HG03095 (cell line): Measurements from ENCODE around the gene PTPRK.
A peak's percentile ranks its signal among the peaks of the same experiment; 100 is the strongest.

Source experiments
- ATAC-seq: cut with Tn5 transposase; IDR thresholded peaks from one replicate; pipeline ENCODE4 v1.9.1; 2021; ENCODE audit warnings: moderate library complexity; ENCODE audit not compliant: unreplicated experiment

PTPRK gene

DNA sequence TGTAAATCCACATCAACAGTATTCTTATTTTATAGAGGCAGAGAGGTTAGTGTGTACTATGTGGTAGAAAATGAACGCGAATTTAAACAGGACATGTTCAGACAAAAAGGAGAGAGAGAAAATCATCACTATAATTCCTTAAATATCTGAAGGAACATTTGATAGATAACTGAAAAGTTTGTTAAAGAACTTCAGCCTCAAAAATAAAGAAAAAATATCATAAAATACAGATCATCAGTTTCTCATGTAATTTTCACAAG, 169.2 kb downstream of the PTPRK start:
- no peak for ATAC-seq

DNA sequence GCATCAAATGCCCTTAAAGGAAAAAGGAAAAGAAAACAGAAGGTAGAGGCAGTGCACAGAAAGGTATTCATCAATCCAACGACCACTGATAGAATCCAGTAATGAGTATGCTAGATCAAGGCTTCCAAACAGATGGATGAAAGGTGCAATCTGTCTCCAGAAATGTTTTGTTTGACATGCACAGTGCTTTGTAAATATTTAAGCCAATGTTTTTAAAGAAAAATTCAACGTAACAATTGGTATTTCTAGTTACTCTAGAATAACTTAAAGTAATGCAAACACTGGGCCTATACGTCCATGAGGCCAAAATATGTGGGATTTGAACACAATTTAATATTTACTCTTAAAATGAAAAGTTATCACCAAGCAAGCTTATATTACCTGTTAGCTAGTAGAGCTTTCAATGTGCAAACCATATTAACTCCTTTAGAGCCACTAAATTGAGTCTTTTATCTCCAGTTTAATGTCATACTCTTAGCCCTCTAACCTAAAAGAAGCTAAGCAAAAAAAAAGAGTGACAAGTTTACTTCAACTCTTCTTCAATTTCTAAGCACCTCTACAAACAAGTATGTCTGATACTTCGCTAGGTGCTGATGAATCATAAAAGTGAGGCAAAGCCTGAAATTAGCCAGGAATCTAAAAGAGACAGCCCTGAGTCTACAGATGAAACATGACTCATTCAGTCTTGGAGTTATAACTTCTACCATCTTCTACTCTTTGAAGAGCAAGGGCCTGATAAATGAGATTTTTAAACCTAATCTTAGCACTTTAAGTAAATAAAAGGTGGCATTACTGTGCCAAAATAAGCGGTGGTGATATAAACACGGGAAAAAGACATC, 169.8 kb downstream of the PTPRK start:
- no peak for ATAC-seq

DNA sequence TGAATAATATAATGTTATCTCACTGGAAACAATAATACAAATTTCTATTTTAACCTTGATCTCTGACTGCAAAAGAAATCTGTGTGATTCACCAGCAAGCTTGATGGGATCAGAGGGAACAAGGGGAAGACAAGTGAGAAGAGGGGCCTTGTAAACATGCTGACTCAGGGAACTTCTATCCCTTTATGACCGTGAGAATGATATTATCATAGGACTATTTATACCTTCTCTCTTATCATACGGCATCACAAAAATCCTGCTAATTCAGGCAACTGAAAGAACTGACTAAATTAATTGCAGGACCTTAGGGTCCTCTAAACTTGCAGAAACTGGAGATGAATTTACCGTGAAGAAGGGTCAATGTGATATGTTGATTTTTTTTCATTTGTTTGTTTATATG, 173.3 kb downstream of the PTPRK start:
- ATAC-seq = no peak

DNA sequence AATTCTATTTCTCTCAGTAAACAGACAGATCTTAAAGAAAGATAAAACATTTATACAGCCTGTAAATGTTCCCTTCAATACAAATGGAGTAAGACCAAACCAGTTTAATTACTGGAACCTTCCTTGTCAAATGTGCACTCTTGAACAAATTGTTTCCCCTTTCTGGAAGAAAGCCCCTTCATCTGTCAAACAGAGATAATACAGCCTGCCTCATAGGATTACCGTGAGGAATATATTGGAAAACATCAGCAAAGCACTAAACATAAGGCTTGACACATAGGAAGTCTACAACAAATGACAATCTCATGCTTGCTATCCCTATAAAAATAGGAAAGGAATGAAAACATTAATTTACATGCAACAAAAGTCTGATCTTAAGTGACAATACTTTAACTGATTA, 173.8 kb downstream of the PTPRK start:
- ATAC-seq = no peak

DNA sequence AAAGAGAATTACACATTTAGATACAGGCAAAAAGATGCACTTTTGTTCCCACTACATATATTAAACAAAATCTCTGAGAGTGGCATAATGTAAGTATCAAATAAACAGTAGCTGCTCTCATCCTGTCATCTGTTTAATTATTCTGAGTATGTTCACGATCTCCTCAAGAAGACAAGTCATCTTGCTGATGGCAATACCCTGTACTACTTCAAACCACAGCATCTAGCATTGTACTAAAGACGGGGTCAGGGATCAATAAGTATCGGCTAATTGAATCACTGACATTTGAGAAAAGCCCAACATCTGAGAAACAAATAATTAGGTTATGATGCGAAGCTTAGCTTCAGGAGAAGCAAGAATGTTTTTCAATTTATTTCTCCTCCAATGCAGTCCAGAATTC, 175.1 kb downstream of the PTPRK start:
- no peak for ATAC-seq

DNA sequence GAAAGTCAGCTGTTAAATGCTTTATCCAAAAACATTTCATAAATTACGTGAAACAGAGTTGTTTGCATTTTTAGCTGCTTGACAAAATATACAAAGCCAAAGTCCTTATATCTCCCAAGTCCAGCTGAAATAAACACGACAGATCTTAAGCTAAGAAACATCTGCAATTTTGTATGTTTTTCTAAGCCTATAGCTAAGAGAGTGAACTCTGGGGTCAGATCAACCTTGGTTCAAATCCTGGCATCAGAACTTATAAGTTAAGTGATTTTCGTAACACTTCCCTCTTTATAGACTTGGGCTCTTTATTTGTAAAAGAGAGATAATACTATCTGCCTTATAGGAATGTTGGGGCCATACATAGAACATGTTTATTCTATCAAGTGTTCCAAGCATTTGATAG, 176.7 kb downstream of the PTPRK start:
- no peak for ATAC-seq

DNA sequence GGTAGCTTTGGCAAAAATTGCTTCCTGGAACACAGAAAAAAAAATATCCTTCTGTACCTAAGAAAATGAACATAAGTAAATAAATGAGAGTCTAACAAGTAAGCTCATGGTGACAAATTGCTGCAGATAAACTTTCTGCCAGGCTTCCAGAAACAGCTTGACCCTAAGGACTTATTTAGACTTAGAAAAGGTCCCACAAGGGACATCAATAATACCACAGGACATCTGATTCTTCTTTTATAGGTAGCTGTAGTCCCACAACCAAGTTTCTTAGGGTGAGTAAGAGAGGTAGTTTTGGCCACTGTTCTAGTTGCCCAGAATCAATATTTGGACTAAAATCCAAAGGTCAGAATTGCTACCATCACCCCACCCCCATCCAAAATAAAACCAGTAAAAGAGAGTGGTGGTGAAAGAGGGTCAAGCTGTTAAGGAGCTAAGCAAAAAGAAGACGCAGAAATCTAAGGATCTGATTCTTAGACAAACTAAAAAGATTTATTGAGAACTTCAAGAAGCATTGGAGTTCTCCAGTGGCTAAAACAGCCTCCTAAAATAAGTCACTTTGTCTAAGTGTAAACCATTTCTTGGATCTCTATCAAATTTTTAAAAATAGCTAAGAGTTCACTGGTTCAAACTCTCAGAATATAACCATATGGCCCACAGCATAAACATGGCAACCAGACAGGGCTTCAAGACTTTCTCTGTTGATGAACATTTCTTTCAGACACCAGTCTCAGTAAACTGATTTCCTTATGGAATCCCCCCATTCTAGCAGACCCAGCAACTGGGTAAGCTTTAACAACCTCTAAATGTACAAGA, 180.6 kb downstream of the PTPRK start:
- ATAC-seq = no peak

DNA sequence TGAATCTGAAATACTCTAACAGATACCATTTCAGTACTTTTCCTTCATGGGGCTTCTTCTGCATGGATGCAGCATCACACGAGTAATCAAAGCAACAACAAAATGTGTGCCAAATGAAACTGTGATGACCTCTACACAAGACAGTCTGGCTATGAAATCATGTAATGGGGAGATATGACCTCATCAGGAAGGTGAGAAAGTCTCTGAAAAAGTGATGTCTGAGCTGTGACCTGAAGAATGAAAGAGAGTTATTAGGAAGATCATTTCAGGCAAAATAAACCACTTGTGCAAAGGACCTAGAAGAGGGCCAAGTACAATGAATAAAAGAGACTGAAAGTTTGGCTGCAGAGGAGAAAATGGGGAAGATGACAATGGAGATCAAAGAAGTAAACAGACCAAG, 182.8 kb downstream of the PTPRK start:
- no peak for ATAC-seq

DNA sequence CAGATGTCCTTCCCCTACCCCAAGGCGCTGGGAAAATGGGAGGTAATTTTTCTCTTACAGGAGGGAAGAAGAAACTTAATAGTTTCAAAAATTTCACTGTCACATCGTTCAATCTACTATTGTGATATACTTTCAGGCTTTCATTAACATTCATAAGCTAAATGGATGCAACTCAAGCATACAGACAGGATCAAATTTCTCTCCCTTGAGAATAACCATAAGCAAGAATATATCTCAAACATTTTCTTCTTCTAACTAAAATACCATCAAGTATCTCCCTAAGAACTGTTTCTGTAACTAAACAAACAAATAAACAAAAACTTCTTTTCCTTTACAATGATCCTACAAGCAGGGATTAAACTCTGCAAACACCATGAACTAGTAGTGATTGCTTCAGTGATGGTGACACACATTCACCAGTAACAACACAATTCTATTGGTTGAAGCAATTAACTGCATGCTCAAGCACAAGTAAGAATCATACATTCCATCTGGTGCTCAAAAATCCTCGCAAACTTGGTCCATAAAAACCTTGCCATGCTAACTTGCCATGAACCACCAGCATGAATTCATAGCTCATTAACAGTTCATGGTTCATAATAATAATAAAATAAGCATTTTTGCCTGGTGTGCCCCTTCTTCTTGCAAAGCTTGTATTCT, 183.8 kb downstream of the PTPRK start:
- no peak for ATAC-seq

DNA sequence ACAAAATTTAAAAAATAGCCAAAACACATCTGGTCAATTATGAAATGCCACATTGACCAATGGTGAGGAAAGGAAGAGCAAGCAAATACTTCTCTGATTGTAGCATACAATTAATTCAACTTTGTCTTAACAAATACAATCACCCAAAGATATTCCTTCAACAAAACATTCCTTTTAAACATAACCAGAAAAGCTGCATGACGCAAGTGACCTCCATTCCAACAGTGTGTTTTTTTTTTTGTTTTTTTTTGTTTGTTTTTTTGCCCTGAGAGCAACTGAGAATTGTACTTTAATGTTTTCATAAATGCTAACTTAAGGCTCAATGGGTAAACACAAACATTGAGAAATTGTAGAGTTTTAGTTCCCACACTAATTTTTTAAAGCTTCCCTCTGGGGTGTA, 184.4 kb downstream of the PTPRK start:
- no peak for ATAC-seq

DNA sequence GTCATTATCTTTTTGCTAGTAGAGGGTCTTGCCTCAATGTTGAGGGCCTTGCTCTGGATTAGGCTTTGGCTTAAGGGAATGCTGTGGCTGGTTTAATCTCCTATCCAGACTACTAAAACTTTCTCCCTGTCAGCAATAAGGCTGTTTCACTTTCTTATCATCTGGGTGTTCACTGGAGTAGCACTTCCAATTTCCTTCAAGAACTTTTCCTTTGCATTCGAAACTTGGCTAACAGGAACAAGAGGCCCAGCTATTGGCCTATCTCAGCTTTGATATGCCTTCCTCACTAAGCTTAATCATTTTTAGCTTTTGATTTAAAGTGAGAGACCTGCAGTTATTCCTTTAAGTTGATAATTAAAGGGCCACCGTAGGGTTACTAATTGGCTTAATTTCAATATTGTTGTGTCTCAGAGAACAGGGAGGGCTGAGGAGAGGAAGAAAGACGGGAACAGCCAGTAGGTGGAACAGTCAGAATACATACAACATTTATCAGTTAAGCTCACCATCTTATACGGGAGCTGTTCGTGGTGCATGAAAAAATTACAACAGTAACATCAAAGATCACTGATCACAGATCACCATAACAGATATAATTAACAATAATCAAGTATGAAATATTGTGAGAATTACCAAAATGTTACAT, 186.7 kb downstream of the PTPRK start:
- ATAC-seq = no peak

DNA sequence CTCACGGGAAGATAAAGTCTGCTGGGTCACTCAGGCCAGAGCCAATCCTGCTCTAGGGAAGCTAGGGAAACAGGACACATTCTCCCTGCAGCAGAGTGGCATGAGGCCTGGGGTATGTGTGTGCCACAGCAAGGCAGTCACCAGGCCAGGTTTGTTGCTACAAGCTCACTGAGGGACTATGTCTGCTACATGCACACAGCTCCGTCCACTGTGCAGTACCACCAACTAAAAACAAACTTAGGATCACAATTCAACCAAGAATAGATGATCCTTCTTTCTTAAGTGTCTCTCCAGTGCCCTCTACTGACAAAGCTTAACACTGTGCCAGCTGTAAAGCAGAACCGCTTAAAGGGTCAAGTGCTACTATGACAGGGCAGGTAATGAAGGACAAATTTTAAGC, 192.5 kb downstream of the PTPRK start:
- peak; percentile 83 for ATAC-seq

DNA sequence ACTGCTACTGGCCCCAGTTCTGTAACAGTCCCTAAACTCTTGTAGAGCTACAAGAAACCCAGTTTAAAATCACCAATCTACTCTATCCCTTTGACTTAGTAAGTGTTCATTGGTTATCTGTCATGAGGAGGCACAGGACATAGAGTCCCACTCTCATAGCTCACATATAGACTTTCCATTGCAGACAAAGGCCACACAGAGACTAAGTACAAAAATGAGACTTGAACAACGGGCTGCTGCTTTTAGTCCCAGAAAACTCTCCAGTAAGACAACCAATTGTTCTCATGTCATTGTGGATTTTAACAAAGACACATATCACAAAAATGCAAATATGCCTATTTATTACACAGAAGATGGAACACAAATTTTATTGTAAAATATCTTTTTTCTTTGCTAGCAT, 197.4 kb downstream of the PTPRK start:
- ATAC-seq = no peak

DNA sequence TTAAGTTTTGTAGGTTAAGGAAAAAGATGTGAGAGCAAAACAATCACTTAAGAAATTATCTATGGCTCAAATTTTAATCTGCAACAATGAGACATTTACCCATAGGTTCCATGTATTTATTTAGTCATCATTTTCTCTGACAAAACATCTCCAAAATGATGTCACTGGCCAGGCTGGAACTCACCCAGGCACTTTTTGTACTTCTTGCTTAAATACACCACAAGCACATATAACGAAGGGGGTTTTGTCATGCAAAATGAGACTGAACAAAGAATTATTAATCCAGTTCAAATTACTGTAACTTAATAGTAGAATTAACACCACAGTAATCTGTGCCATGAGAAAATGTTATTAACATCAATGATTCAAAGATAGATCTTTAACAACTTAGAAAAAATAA, 200.5 kb downstream of the PTPRK start:
- no peak for ATAC-seq

DNA sequence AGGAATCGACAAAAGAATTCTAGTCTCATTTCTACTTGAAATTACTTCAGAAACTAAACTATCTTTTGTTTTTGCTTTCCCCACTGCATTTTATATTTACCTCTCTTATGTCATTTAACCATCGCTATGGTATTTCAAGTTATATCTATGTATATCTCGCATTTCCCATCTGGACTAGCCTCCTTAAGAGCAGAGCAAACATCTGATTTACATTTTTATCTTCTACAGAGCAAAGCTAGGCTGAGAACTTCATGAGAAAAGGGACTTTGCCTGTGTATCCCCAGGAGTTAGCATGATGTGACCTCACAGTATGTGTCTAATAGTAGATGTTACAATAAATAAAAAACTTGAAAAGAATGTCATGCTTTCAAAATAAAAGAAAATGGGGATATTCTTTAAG, 201.2 kb downstream of the PTPRK start:
- ATAC-seq = no peak

DNA sequence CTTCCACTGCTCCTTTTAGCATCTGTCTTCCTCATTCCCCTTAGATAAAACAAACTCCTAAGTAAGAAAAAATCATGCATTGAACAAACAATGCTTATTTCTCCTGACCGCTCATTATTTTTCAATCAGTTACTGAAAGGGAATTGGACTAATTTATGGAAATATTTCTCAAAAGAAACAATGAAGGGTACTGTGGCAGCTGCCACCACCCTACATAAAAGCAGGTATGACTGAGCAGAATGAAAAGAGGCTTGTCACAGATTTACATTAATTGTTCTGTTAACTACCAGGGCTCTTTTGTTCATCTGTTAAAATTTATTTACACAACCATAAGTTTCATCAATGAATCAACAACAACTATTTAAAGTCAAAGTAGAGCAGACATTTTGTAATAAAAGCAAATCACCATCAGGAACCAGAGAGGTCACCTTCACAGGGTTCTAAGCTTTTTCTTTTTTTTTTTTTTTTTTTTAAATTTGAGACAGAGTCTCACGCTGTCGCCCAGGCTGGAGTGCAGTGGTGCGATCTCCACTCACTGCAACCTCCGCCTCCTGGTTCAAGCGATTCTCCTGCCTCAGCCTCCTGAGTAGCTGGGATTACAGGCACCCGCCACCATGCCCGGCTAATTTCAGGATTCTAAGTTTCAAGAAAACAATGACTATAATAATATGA, 204.0 kb downstream of the PTPRK start:
- ATAC-seq = no peak

DNA sequence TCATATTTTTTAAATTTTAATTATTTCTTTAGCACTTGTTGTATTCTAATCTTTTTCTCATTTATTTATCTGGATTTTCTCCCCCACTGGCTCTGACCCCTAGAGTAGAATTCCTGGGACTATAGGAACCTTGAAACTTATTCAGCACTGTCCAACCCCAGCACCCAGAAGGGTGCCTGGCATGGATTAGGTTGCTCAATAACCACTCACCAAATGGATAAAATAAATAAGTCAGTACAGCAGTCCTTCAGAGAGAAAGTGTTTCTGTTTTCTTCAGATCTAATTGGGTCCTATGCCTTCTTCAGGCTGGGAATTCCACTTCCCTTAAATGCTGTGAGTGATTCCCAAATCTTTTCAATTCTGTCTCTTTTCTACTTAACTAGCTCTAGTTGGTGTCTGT, 206.2 kb downstream of the PTPRK start:
- ATAC-seq = no peak

DNA sequence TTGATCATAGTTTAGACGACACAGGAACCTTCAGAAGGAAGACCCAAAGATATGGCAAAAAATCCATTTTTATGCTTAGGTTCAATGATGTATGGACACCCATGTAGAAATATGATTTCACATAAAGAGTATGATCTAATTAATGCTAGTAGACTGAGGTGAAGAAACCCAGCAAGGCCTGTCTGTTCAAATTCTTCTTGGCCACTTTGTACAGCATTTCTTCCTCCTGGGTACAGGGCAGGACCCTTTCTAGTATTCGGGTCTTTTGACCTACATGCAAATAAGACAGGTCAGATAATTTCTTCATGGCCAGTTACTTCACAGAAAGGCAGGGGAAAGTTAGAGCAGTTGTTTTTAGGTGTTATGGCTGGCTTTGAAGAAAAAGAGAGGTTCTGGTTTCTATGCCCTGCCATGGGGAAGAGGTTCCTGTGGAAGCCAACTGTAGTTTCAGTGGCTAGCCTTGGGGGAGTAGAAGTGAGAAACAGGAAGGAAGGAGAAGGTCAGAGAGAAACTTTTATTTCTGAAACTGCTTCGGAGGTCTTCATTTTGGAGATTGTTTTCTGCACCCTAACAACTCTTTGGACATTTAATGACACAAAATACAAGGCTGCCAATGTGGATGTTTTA, 208.3 kb downstream of the PTPRK start:
- ATAC-seq = no peak

DNA sequence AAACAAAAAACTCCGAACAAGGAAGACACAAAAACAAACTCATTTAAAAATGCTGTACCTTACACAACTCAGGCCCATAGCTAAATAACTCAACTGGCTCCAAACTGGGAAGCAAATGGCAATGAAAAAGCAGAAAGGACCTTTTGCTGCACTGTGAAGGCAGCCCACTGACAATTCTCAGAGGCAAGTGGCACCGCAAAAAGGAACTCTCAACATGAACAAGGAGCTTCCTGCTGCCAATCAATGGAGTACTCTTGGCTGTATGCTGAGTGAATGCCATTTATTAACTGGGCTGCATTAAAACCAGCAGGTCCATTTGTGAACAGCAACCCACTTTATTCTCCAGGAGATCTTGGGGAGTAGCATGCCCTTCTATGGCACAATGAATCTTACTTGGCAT, 209.9 kb downstream of the PTPRK start:
- no peak for ATAC-seq

DNA sequence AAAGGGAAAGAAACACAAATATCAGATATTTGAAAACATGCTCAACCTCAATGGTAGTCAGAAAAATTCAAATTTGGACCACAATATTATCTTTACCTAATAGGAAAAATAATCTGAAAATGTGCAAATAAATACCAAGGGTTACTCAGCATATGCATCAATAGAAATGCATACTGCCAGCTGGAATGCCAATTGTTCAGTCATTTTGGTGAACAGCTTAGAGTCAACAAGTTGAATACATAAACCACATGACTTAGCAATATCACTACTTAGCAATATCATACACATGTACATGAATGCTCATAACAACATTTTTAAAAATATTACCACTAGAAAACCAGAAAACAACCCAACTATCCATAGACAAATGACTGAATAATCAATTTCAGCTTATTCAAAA, 212.7 kb downstream of the PTPRK start:
- no peak for ATAC-seq

DNA sequence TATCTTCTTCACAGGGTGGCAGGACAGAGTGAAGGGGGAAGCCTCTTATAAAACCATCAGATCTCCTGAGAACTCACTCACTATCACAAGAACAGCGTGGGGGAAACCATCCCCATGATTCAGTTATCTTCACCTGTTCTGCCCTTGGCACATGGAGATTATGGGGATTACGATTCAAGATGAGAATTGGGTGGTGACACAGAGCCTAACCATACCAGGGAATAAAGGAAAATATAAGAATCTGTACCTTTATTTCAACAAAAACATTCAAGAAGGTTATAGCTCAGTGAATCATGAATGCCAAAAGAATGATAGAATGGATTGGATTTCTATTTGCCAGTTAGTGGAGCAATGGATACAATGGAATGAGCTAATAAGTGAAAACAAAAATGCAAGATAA, 214.4 kb downstream of the PTPRK start:
- no peak for ATAC-seq
